Nephron (organoid): ENCODE data around the gene RHOF.
A peak's percentile ranks its signal among the peaks of the same experiment; 100 is the strongest.

Experiments used
- H3K27ac Mint-ChIP-seq, 3 experiments: 2 replicates each; pipeline ENCODE4 v1.8.0; 2020; ENCODE audit warnings: mixed read lengths in 3 of 3, mild to moderate bottlenecking in 2 of 3, moderate library complexity in 1 of 3
- H3K27me3 Mint-ChIP-seq: 2 replicates; pipeline ENCODE4 v1.8.0; 2021; ENCODE audit warnings: low read depth, mild to moderate bottlenecking, moderate library complexity, mixed read lengths
- H3K36me3 Mint-ChIP-seq: 2 replicates; pipeline ENCODE4 v1.8.0; 2020; ENCODE audit warnings: low read depth, mixed read lengths
- H3K4me1 Mint-ChIP-seq: 2 replicates; pipeline ENCODE4 v1.8.0; 2020; ENCODE audit warnings: mixed read lengths
- H3K4me3 Mint-ChIP-seq, 3 experiments: 2 replicates each; pipeline ENCODE4 v1.8.0; 2020; ENCODE audit warnings: mild to moderate bottlenecking in 3 of 3, mixed read lengths in 3 of 3, moderate library complexity in 2 of 3
- H3K9me3 Mint-ChIP-seq: 2 replicates; pipeline ENCODE4 v1.8.0; 2020; ENCODE audit warnings: mixed read lengths
- TF ChIP-seq, protein P1 (sequence below), 3 experiments: fragments of 200-600 bp; sonication (generic); IDR thresholded peaks; one replicate each; pipeline ENCODE4 v1.5.0; 2021; ENCODE audit warnings: antibody characterized with exemption in 3 of 3; ENCODE audit not compliant: unreplicated experiment in 3 of 3

Gene RHOF

DNA sequence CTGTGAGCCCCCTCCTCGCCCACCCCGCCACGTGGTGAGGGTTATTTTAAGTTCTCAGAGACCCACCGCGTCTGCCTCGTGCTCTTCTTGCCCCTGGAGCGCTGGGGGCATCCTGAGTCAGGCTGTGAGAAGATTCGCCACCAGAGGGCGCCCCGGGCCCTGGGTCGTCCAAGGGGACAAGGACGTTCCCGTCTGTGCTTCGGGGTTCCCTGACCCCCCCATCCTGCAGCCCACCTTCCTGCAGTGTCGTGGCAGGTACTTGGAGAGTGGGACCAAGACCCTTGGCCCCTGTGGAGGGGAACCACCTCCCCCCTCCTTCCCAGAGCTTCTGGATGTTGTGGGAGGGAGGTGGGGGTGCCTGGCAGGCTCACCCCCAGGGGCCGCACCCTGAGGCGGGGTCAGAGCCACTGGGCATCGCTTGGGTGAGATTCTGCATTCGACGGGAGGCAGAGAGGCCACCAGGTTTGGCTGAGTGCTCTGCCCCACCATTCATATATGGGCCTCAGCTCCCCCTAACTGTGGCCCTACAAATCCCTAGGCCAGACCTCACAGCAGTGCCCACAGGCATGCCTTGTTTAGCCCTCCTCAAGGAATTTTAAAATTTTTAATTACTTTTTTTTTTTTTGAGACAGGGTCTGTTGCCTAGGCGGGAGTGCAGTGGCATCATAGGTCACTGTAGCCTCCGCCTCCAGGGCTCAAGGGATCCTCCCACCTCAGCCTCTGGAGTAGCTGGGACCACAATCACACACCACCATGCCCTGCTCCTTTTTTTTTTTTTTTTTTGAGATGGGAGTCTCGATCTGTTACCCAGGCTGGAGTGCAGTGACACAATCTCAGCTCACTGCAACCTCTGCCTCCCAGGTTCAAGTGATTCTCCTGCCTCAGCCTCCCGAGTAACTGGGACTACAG lies 17.0 kb downstream of the RHOF start:
- Mint-ChIP-seq H3K4me1 (peaks cover 19% of the 10 kb centered on the region), H3K9me3 (no peaks in the 10 kb centered on the region), H3K27me3 (no peaks in the 10 kb centered on the region), H3K4me3 (no peak overlapping the region), H3K27ac (no peak overlapping the region), H3K36me3 (peaks cover 5% of the 10 kb centered on the region)
- TF ChIP-seq, protein P1, sequence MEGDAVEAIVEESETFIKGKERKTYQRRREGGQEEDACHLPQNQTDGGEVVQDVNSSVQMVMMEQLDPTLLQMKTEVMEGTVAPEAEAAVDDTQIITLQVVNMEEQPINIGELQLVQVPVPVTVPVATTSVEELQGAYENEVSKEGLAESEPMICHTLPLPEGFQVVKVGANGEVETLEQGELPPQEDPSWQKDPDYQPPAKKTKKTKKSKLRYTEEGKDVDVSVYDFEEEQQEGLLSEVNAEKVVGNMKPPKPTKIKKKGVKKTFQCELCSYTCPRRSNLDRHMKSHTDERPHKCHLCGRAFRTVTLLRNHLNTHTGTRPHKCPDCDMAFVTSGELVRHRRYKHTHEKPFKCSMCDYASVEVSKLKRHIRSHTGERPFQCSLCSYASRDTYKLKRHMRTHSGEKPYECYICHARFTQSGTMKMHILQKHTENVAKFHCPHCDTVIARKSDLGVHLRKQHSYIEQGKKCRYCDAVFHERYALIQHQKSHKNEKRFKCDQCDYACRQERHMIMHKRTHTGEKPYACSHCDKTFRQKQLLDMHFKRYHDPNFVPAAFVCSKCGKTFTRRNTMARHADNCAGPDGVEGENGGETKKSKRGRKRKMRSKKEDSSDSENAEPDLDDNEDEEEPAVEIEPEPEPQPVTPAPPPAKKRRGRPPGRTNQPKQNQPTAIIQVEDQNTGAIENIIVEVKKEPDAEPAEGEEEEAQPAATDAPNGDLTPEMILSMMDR (IDR thresholded peaks at IDR 0.05; ENCODE audit: unreplicated experiment in 3 of 3) = peak; percentile 71 to 75 (median 72)

DNA sequence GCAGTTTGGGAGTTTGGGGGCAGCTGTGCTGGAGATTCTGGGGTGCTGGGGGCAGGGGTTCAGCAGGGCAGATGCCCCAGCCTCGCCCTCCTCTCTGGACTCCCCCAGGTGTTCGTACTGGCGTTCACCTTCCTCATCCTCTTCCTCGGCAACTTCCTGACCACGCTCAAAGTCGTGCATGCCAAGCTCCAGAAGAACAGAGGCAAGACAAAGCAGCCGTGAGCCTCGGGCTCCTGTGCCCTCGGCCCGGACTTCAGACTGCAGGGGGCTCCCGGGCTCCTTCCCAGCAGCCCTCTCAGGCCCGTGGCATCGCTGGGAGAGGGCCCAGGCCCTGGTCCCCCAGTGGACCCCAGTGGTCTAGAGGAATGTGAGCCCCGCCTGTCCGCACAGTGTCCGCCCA lies 18.0 kb downstream of the RHOF start:
- Mint-ChIP-seq H3K4me1 (peaks cover 26% of the 10 kb centered on the region), H3K27me3 (no peaks in the 10 kb centered on the region), H3K4me3 (no peak overlapping the region), H3K36me3 (peaks cover 5% of the 10 kb centered on the region), H3K27ac (peak overlapping the region in 1 of 3 experiments; percentile 80), H3K9me3 (no peaks in the 10 kb centered on the region)
- TF ChIP-seq, protein P1 (IDR thresholded peaks at IDR 0.05; ENCODE audit: unreplicated experiment in 3 of 3) = no peak

DNA sequence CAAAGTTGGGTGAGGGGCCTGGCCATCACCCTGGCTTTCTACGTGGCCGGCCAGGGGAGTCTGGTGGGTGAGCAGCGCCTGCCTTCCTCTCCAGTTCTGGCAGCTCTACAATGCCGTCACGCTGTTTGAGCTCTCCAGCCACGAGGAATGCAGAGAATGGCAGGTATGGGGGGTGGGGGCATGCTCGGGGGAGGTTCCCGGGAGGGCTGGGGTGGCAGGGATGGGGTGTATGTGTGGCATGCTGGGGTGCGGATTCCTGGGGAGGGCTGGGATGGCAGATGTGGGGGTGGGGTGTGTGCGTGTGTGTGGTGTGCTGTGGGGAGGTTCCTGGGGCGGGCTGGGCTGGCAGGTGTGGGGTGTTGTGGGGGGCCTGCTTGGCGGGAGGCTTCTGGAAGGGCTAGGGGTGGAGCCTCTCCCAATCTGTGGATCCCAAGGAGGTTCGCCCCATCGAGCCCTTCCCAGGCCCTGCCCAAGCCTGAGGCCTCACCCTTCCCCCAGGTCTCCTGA lies 18.5 kb downstream of the RHOF start:
- Mint-ChIP-seq H3K27ac (peak overlapping the region; percentile 66 to 84 (median 80)), H3K9me3 (no peaks in the 10 kb centered on the region), H3K27me3 (no peaks in the 10 kb centered on the region), H3K4me1 (peaks cover 30% of the 10 kb centered on the region), H3K4me3 (no peak overlapping the region), H3K36me3 (peaks cover 5% of the 10 kb centered on the region)
- TF ChIP-seq, protein P1 (IDR thresholded peaks at IDR 0.05; ENCODE audit: unreplicated experiment in 3 of 3) = no peak

DNA sequence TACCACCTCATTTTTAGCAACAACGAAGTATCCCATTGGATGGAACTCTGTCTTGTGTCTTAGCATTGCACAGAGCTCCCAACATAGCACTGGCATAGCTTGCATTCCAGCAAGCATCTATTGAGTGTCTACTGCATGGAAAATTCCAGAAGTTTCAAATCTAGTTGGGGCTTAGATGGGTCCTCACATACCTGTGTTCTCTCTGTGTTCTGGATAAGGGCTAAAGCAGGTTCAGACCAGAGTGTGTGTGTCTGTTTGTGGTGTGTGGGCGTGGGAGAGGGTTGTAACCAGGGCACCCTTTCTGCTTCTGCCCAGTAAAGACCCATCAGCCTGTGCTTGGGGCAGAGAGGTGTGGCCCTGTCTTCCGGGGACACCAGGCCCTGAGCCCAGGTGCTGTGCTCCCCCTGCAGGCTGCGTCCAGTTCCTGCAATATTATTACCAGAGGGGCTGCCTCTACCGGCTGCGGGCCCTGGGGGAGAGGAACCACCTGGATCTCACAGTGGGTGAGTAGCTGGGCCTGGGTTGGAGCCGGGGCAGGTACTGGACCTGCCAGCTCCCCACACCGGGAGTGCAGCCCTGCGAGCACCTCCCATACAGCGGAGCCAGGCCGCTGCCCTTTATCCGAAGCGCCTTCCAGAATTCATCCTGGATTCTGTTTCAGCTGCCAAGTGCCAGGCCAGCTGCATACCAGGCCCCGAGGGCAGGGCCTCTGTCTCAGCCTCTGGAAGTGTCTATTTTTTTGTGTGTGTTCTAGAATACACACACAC lies 20.3 kb downstream of the RHOF start:
- TF ChIP-seq, protein P1 (IDR thresholded peaks at IDR 0.05; ENCODE audit: unreplicated experiment in 3 of 3) = peak; percentile 73 to 81 (median 77)
- peaks cover 38% of the 10 kb centered on the region for H3K4me1 Mint-ChIP-seq
- H3K4me3 Mint-ChIP-seq = no peak overlapping the region
- no peaks in the 10 kb centered on the region for H3K27me3 Mint-ChIP-seq
- H3K27ac Mint-ChIP-seq = peak overlapping the region; percentile 58 to 77 (median 68)
- H3K36me3 Mint-ChIP-seq = no peaks in the 10 kb centered on the region
- H3K9me3 Mint-ChIP-seq = no peaks in the 10 kb centered on the region

DNA sequence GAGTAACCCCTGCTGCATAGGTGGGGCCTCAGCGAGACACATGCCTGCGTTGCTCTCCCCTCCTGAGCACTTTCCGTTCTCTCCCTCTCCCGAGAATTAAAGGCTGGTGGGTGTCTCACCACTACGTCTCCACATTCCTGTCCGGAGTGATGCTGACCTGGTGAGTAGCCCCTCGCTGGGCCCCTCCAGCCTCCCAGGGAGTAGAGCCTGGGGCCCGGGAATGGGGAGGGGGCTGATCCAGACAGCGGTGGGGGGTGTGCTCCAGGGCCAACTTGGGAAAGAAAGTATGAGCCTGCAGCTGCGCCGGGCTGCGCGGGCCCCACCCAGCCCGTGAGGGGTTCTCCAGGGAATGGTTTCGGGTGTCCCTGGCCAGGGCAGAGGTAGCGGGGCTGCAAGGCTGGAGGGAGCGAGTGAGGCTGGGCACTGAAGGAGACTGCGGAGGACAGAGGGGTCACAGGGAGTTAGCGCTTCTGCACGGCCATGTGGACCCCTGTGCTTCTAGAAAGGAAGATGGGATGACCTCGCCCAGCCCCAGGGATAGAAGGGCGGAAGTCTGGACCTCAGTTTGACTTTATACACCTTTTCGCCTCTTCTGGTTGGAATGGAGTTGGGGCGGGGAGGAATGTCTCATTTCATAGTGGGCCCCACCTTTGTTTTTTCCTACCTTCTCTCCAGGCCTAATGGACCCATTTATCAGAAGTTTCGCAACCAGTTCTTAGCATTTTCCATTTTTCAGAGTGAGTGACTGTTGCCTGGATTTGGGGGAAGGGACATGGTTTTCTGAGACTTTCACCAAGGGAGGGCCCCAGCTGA lies 22.5 kb downstream of the RHOF start:
- TF ChIP-seq, protein P1 (IDR thresholded peaks at IDR 0.05; ENCODE audit: unreplicated experiment in 3 of 3) = no peak
- Mint-ChIP-seq H3K4me3 (no peak overlapping the region), H3K27ac (peak overlapping the region; percentile 29 to 63 (median 30)), H3K36me3 (no peaks in the 10 kb centered on the region), H3K9me3 (no peaks in the 10 kb centered on the region), H3K27me3 (no peaks in the 10 kb centered on the region), H3K4me1 (peaks cover 48% of the 10 kb centered on the region)
